ENCODE data around the gene GLIS1. TPM values are rescaled to one million over a fixed set of nuclear protein-coding genes. Genes with fewer than 3 reads are reported as not detected.
"Not testable (repeated sequence)": the region's sequence is repeated elsewhere in the genome, so short reads cannot be mapped to it uniquely, and the experiment has no call there.

Gene GLIS1
- total and polyA plus RNA-seq, 2 donors (not counting 3 experiments of a cell fraction or from before 2014, with no cell fraction given), result not detected

DNA sequence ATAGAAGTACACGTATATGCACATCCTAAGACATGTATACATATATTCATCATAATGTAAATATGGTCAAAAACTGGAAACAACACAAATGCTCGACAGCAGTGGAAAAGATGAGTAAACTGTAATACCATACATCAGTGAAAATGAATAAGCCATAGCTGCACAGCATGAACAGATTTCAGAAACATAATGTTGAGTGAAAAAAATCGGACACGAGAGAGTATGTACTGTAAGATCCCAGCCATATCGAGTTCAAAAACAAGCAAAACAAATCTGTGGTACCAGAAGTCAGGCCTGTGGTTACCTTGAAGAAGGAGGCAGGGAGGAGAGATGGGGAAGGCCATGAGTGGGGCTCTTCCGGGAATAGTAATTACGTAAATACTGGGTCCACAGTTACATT is 90.4 kb downstream of the GLIS1 start:
- Histone ChIP-seq H3K79me2 (ENCODE audit: control insufficient read depth, insufficient read depth, low read length) (no peaks in the 10 kb centered on the region), H3K4me3 (replicated peaks in 1 of 3; ENCODE audit: insufficient read depth in 1 of 3, low read depth in 1 of 3, low read length in 3 of 3) (no peak overlapping the region), H3K9ac (replicated peaks; ENCODE audit: extremely low read depth, insufficient read depth, low read length) (no peak overlapping the region), H2AFZ (ENCODE audit: low read depth, low read length) (no peak overlapping the region), H3K4me2 (ENCODE audit: insufficient read depth, low read length) (no peak overlapping the region), H3K9me1 (replicated peaks; ENCODE audit: control insufficient read depth, extremely low read depth, insufficient read depth, low read length) (no peaks in the 10 kb centered on the region), H3K9me3 (replicated peaks; ENCODE audit: control insufficient read depth, insufficient read depth, low read length) (no peaks in the 10 kb centered on the region), H4K20me1 (replicated peaks; ENCODE audit: control insufficient read depth, extremely low read depth, insufficient read depth, low read length) (no peaks in the 10 kb centered on the region), H3K27ac (ENCODE audit: insufficient read depth, low read depth, low read length) (no peak overlapping the region), H3K4me1 (ENCODE audit: control insufficient read depth, extremely low read depth, insufficient read depth, low read length) (no peaks in the 10 kb centered on the region), H3K36me3 (ENCODE audit: control insufficient read depth in 2 of 2, extremely low read depth in 1 of 2, insufficient read depth in 2 of 2, low read length in 2 of 2) (no peaks in the 10 kb centered on the region), H3K27me3 (ENCODE audit: control insufficient read depth in 2 of 2, insufficient read depth in 2 of 2, low read length in 2 of 2) (no peaks in the 10 kb centered on the region)
- DNase-seq (ENCODE audit: low read depth, low spot score) (no peak), FAIRE-seq (no peak)
- BruUV-seq (replicated peaks), result no TSS peak
- ChIA-PET POLR2A (no interaction called here), CTCF (no interaction called here)
- dilution Hi-C loops (cut with MboI; ENCODE audit: extremely low pct_ligation_motif_present, low sequenced_read_pairs), result no loop called here
- no peak for TF ChIP-seq EZH2 (IDR thresholded peaks at IDR 0.05; ENCODE audit: borderline replicate concordance, low read depth, low read length, severe bottlenecking)
- TF ChIP-seq POLR2AphosphoS5 (IDR thresholded peaks at IDR 0.05; ENCODE audit: insufficient read depth, low read depth, low read length), result no peak
- TF ChIP-seq JUN (IDR thresholded peaks at IDR 0.05; ENCODE audit: borderline replicate concordance, insufficient read depth, insufficient read length, low read depth), result no peak
- no peak for TF ChIP-seq FOS (IDR thresholded peaks at IDR 0.05; ENCODE audit: borderline replicate concordance, insufficient read depth, low read length)
- TF ChIP-seq, protein P1, sequence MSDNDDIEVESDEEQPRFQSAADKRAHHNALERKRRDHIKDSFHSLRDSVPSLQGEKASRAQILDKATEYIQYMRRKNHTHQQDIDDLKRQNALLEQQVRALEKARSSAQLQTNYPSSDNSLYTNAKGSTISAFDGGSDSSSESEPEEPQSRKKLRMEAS (IDR thresholded peaks at IDR 0.05; ENCODE audit: insufficient read depth, insufficient read length), result no peak
- no peak for TF ChIP-seq POLR2A (IDR thresholded peaks at IDR 0.05; ENCODE audit: low read depth, low read length)
- no peak for TF ChIP-seq GATA2 (IDR thresholded peaks at IDR 0.05; ENCODE audit: insufficient read depth, insufficient read length, low read depth, low read length)
- TF ChIP-seq MYC (IDR thresholded peaks at IDR 0.05; ENCODE audit: low read depth, low read length), result no peak
- TF ChIP-seq, protein P2, sequence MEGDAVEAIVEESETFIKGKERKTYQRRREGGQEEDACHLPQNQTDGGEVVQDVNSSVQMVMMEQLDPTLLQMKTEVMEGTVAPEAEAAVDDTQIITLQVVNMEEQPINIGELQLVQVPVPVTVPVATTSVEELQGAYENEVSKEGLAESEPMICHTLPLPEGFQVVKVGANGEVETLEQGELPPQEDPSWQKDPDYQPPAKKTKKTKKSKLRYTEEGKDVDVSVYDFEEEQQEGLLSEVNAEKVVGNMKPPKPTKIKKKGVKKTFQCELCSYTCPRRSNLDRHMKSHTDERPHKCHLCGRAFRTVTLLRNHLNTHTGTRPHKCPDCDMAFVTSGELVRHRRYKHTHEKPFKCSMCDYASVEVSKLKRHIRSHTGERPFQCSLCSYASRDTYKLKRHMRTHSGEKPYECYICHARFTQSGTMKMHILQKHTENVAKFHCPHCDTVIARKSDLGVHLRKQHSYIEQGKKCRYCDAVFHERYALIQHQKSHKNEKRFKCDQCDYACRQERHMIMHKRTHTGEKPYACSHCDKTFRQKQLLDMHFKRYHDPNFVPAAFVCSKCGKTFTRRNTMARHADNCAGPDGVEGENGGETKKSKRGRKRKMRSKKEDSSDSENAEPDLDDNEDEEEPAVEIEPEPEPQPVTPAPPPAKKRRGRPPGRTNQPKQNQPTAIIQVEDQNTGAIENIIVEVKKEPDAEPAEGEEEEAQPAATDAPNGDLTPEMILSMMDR (IDR thresholded peaks at IDR 0.05; ENCODE audit: extremely low read depth in 1 of 2, insufficient read depth in 1 of 2, low read depth in 1 of 2, low read length in 2 of 2), result no peak
- intact Hi-C loops (cut with micrococcal nuclease), result no loop called here

DNA sequence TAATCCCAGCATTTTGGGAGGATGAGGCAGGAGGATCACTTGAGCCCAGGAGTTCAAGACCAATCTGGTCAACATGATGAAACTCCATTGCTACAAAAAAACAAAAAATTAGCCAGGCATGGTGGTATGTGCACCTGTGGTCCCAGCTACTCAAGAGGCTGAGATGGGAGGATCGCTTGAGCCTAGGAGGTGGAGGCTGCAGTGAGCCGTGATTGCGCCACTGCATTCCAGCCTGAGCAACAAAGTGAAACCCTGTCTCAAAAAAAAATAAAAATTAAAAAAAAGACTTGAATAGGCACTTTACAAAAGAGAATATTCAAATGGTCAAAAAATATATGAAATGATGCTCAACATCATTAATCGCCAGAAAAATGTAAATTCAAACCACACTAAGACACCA is 91.0 kb downstream of the GLIS1 start:
- H3K79me2 ChIP-seq (ENCODE audit: control insufficient read depth, insufficient read depth, low read length); dilution Hi-C loops (cut with MboI; ENCODE audit: extremely low pct_ligation_motif_present, low sequenced_read_pairs); H3K9ac ChIP-seq (replicated peaks; ENCODE audit: extremely low read depth, insufficient read depth, low read length); H3K4me2 ChIP-seq (ENCODE audit: insufficient read depth, low read length); BruUV-seq (replicated peaks); H3K27ac ChIP-seq (ENCODE audit: insufficient read depth, low read depth, low read length); H3K4me1 ChIP-seq (ENCODE audit: control insufficient read depth, extremely low read depth, insufficient read depth, low read length); intact Hi-C loops (cut with micrococcal nuclease); H3K9me1 ChIP-seq (replicated peaks; ENCODE audit: control insufficient read depth, extremely low read depth, insufficient read depth, low read length); H3K36me3 ChIP-seq (ENCODE audit: control insufficient read depth in 2 of 2, extremely low read depth in 1 of 2, insufficient read depth in 2 of 2, low read length in 2 of 2); H3K27me3 ChIP-seq (ENCODE audit: control insufficient read depth in 2 of 2, insufficient read depth in 2 of 2, low read length in 2 of 2); FAIRE-seq; H4K20me1 ChIP-seq (replicated peaks; ENCODE audit: control insufficient read depth, extremely low read depth, insufficient read depth, low read length); H3K4me3 ChIP-seq (replicated peaks in 1 of 3; ENCODE audit: insufficient read depth in 1 of 3, low read depth in 1 of 3, low read length in 3 of 3); POLR2A ChIA-PET; H3K9me3 ChIP-seq (replicated peaks; ENCODE audit: control insufficient read depth, insufficient read depth, low read length); H2AFZ ChIP-seq (ENCODE audit: low read depth, low read length); DNase-seq (ENCODE audit: low read depth, low spot score): not testable (repeated sequence)
- CTCF ChIA-PET, result interaction anchor here (1.5 kb wide), 1 partner anchor 27 kb away, joined by 3 read pairs; no protein-coding TSS in a partner anchor
